Epithelial cell of proximal tubule (primary cell): ENCODE data around the gene EIF3I. TPM values are rescaled to one million over a fixed set of nuclear protein-coding genes. Genes with fewer than 3 reads are reported as not detected.
A peak's percentile ranks its signal among the peaks of the same experiment; 100 is the strongest.

Experiments used
- DNase-seq: peaks from one replicate; pipeline ENCODE4 v3.0.0-alpha.2; 2011; ENCODE audit warnings: low read depth
- H3K4me3 ChIP-seq: 2 replicates; pipeline ENCODE4 v1.5.1; 2011; ENCODE audit warnings: low read depth, mild to moderate bottlenecking, low read length
- CTCF ChIP-seq: conservative IDR thresholded peaks from 2 replicates; pipeline ENCODE4 v1.5.1; 2012; ENCODE audit warnings: low read depth, mild to moderate bottlenecking, low read length
- total RNA-seq: library from RNA; depleted of rRNA; stranded (reverse); fragments of >200 nt; gene quantifications from 2 replicates; pipeline ENCODE4 v1.2.3, GENCODE V29; 2015

EIF3I gene
- total RNA-seq = 338 and 472 TPM in 2 replicates

GRCh38 chr1:32221980-32222755 is at the start of gene EIF3I, which contains the start of gene TMEM234:
Gene EIF3I, plus strand, starts transcription at chr1:32222407. Its CDS starts 35 bp downstream, at chr1:32222442.
Gene TMEM234, minus strand, starts transcription at chr1:32222353. Its CDS starts 31 bp downstream, at chr1:32222322.
- peak; percentile 44 for DNase-seq
- TF ChIP-seq CTCF = no peak
- peak within 1 kb of the TSS; percentile 89 for H3K4me3 ChIP-seq

- no peak overlapping the region for H3K4me3 ChIP-seq
- TF ChIP-seq CTCF = no peak
- DNase-seq = no peak
These were observed 49.5 kb upstream of the EIF3I start for GRCh38 chr1:32172621-32173245.

- H3K4me3 ChIP-seq = no peak overlapping the region
- TF ChIP-seq CTCF = no peak
- DNase-seq = no peak
These were observed 43.6 kb upstream of the EIF3I start for GRCh38 chr1:32178380-32179192.

- H3K4me3 ChIP-seq = peak overlapping the region; percentile 69
- DNase-seq = no peak
- TF ChIP-seq CTCF = no peak
These were observed 43.1 kb upstream of the EIF3I start for GRCh38 chr1:32179193-32179442.

- no peak for DNase-seq
- TF ChIP-seq CTCF = no peak
- H3K4me3 ChIP-seq = peak within 1 kb of the TSS; percentile 69
These were observed 42.6 kb upstream of the EIF3I start, which contains the start of gene TXLNA for GRCh38 chr1:32179443-32180185. Gene TXLNA, plus strand, starts transcription at chr1:32179675. Its CDS starts 671 bp downstream, at chr1:32180346.
